Activated CD4-positive, alpha-beta memory T cell treated with anti-CD3 and anti-CD28 coated beads for 36 hours (primary cell): Measurements from ENCODE around the gene HNRNPLL. TPM values are rescaled to one million over a fixed set of nuclear protein-coding genes. Genes with fewer than 3 reads are reported as not detected.

Source experiments
- CTCF ChIA-PET: fragments of 350-600 bp; sonication (Branson Sonifier 250); formaldehyde crosslinking; loops from one replicate; lab custom pipeline; 2021; ENCODE audit warnings: antibody characterized with exemption, inconsistent platforms; lab: Charles Lee
- POLR2A ChIA-PET: fragments of 350-600 bp; sonication (Branson Sonifier 250); formaldehyde crosslinking; loops from one replicate; lab custom pipeline; 2021; ENCODE audit warnings: antibody characterized with exemption; lab: Charles Lee
- DNase-seq: peaks from one replicate; pipeline ENCODE4 v3.0.0-alpha.2; 2020
- H3K27ac Mint-ChIP-seq: one replicate; pipeline ENCODE4 v1.8.0; 2021; ENCODE audit warnings: mixed read lengths
- H3K27me3 Mint-ChIP-seq: one replicate; pipeline ENCODE4 v1.8.0; 2021; ENCODE audit warnings: mixed read lengths
- H3K36me3 Mint-ChIP-seq: one replicate; pipeline ENCODE4 v1.8.0; 2021; ENCODE audit warnings: mixed read lengths
- H3K4me1 Mint-ChIP-seq: one replicate; pipeline ENCODE4 v1.8.0; 2021; ENCODE audit warnings: low read depth, mixed read lengths
- H3K4me3 Mint-ChIP-seq: one replicate; pipeline ENCODE4 v1.8.0; 2021; ENCODE audit warnings: mild to moderate bottlenecking, mixed read lengths
- H3K9me3 Mint-ChIP-seq: one replicate; pipeline ENCODE4 v1.8.0; 2021; ENCODE audit warnings: mixed read lengths
- intact Hi-C: fragments of 100-400 bp; cut with micrococcal nuclease; formaldehyde crosslinking; loops from one replicate; pipeline ENCODE4 v1.15.1; 2023
- total RNA-seq, 2 experiments: library from RNA; stranded (reverse); gene quantifications; one replicate each; pipeline ENCODE4 v1.2.3, GENCODE V29; 2021

Gene HNRNPLL
- total RNA-seq, 2 experiments from 2014 or later, result 106 to 108 TPM

GRCh38 chr2:38528008-38528442 is 74.7 kb downstream of the HNRNPLL start:
- peak overlapping the region; percentile 45 for H3K4me3 Mint-ChIP-seq
- no peaks in the 10 kb centered on the region for H3K36me3 Mint-ChIP-seq
- no peaks in the 10 kb centered on the region for H3K9me3 Mint-ChIP-seq
- ChIA-PET POLR2A (no interaction called here), CTCF (interaction anchor here (0.6 to 1.6 kb wide), 3 partner anchors 20 to 214 kb away, joined by 3 to 5 read pairs (median 4); no protein-coding TSS in a partner anchor)
- DNase-seq, result peak; percentile 81
- intact Hi-C loops, result no loop called here
- H3K27ac Mint-ChIP-seq, result no peak overlapping the region
- H3K4me1 Mint-ChIP-seq, result peaks cover 6% of the 10 kb centered on the region
- peaks cover 26% of the 10 kb centered on the region for H3K27me3 Mint-ChIP-seq

GRCh38 chr2:38527338-38528007 is 75.3 kb downstream of the HNRNPLL start:
- Mint-ChIP-seq H3K36me3 (no peaks in the 10 kb centered on the region), H3K9me3 (no peaks in the 10 kb centered on the region), H3K27ac (no peak overlapping the region), H3K4me1 (peaks cover 5% of the 10 kb centered on the region), H3K4me3 (peak overlapping the region; percentile 45), H3K27me3 (peaks cover 26% of the 10 kb centered on the region)
- ChIA-PET POLR2A (no interaction called here), CTCF (interaction anchor here (0.6 to 1.6 kb wide), 3 partner anchors 20 to 214 kb away, joined by 3 to 5 read pairs (median 4); no protein-coding TSS in a partner anchor)
- intact Hi-C loops, result no loop called here
- no peak for DNase-seq

GRCh38 chr2:38526195-38526594 is 76.5 kb downstream of the HNRNPLL start:
- H3K4me1 Mint-ChIP-seq, result peaks cover 5% of the 10 kb centered on the region
- H3K36me3 Mint-ChIP-seq, result no peaks in the 10 kb centered on the region
- intact Hi-C loops, result no loop called here
- ChIA-PET CTCF (no interaction called here), POLR2A (no interaction called here)
- H3K4me3 Mint-ChIP-seq, result no peak overlapping the region
- H3K27me3 Mint-ChIP-seq, result peaks cover 26% of the 10 kb centered on the region
- no peak overlapping the region for H3K27ac Mint-ChIP-seq
- no peaks in the 10 kb centered on the region for H3K9me3 Mint-ChIP-seq
- no peak for DNase-seq

GRCh38 chr2:38524580-38524979 is 78.1 kb downstream of the HNRNPLL start:
- peaks cover 5% of the 10 kb centered on the region for H3K4me1 Mint-ChIP-seq
- POLR2A ChIA-PET, result no interaction called here
- H3K4me3 Mint-ChIP-seq, result no peak overlapping the region
- no peaks in the 10 kb centered on the region for H3K36me3 Mint-ChIP-seq
- H3K27ac Mint-ChIP-seq, result no peak overlapping the region
- CTCF ChIA-PET, result interaction anchor here (0.7 to 1.6 kb wide), 3 partner anchors 11 to 208 kb away, joined by 3 to 7 read pairs (median 3); no protein-coding TSS in a partner anchor
- H3K27me3 Mint-ChIP-seq, result peaks cover 26% of the 10 kb centered on the region
- no peak for DNase-seq
- no peaks in the 10 kb centered on the region for H3K9me3 Mint-ChIP-seq
- intact Hi-C loops, result no loop called here

- no peaks in the 10 kb centered on the region for H3K9me3 Mint-ChIP-seq
- peaks cover 20% of the 10 kb centered on the region for H3K27me3 Mint-ChIP-seq
- no peak for DNase-seq
- H3K4me3 Mint-ChIP-seq, result no peak overlapping the region
- peaks cover 5% of the 10 kb centered on the region for H3K4me1 Mint-ChIP-seq
- no peaks in the 10 kb centered on the region for H3K36me3 Mint-ChIP-seq
- H3K27ac Mint-ChIP-seq, result no peak overlapping the region
- CTCF ChIA-PET, result interaction anchor here (0.7 to 1.6 kb wide), 3 partner anchors 12 to 208 kb away, joined by 3 to 7 read pairs (median 3); no protein-coding TSS in a partner anchor
- intact Hi-C loops, result no loop called here
- POLR2A ChIA-PET, result no interaction called here
Measured at GRCh38 chr2:38523728-38524437, 78.8 kb downstream of the HNRNPLL start.

- no peak for DNase-seq
- no peaks in the 10 kb centered on the region for H3K36me3 Mint-ChIP-seq
- H3K4me1 Mint-ChIP-seq, result no peaks in the 10 kb centered on the region
- H3K4me3 Mint-ChIP-seq, result no peak overlapping the region
- intact Hi-C loops, result no loop called here
- H3K9me3 Mint-ChIP-seq, result no peaks in the 10 kb centered on the region
- H3K27me3 Mint-ChIP-seq, result peaks cover 14% of the 10 kb centered on the region
- ChIA-PET POLR2A (interaction anchor here (0.6 kb wide), 1 partner anchor 237 kb away, joined by 3 read pairs; no protein-coding TSS in a partner anchor), CTCF (no interaction called here)
- no peak overlapping the region for H3K27ac Mint-ChIP-seq
Measured at GRCh38 chr2:38522754-38523349, 79.9 kb downstream of the HNRNPLL start.

GRCh38 chr2:38521835-38522234 is 80.9 kb downstream of the HNRNPLL start:
- ChIA-PET CTCF (interaction anchor here (0.6 to 1.4 kb wide), 2 partner anchors 13 to 15 kb away, joined by 4 to 9 read pairs; no protein-coding TSS in a partner anchor), POLR2A (no interaction called here)
- H3K4me1 Mint-ChIP-seq, result no peaks in the 10 kb centered on the region
- peaks cover 12% of the 10 kb centered on the region for H3K27me3 Mint-ChIP-seq
- H3K27ac Mint-ChIP-seq, result no peak overlapping the region
- H3K4me3 Mint-ChIP-seq, result no peak overlapping the region
- DNase-seq, result no peak
- no peaks in the 10 kb centered on the region for H3K9me3 Mint-ChIP-seq
- intact Hi-C loops, result no loop called here
- no peaks in the 10 kb centered on the region for H3K36me3 Mint-ChIP-seq

GRCh38 chr2:38517284-38517683 is 85.4 kb downstream of the HNRNPLL start:
- DNase-seq, result no peak
- H3K4me1 Mint-ChIP-seq, result no peaks in the 10 kb centered on the region
- POLR2A ChIA-PET, result no interaction called here
- intact Hi-C loops, result no loop called here
- no peaks in the 10 kb centered on the region for H3K9me3 Mint-ChIP-seq
- no peaks in the 10 kb centered on the region for H3K36me3 Mint-ChIP-seq
- H3K27me3 Mint-ChIP-seq, result no peaks in the 10 kb centered on the region
- H3K4me3 Mint-ChIP-seq, result no peak overlapping the region
- no peak overlapping the region for H3K27ac Mint-ChIP-seq
- CTCF ChIA-PET, result interaction anchor here (2.7 kb wide), 1 partner anchor 9 kb away, joined by 14 read pairs; no protein-coding TSS in a partner anchor

- Mint-ChIP-seq H3K27me3 (no peaks in the 10 kb centered on the region), H3K9me3 (no peaks in the 10 kb centered on the region), H3K27ac (no peak overlapping the region), H3K4me1 (no peaks in the 10 kb centered on the region), H3K36me3 (no peaks in the 10 kb centered on the region), H3K4me3 (no peak overlapping the region)
- POLR2A ChIA-PET, result no interaction called here
- CTCF ChIA-PET, result no interaction called here
- intact Hi-C loops, result no loop called here
- DNase-seq, result no peak
Measured at GRCh38 chr2:38516526-38516925, 86.2 kb downstream of the HNRNPLL start.

GRCh38 chr2:38516122-38516521 is 86.6 kb downstream of the HNRNPLL start:
- no peaks in the 10 kb centered on the region for H3K36me3 Mint-ChIP-seq

GRCh38 chr2:38515155-38516074 is 87.3 kb downstream of the HNRNPLL start:
- no peaks in the 10 kb centered on the region for H3K4me1 Mint-ChIP-seq
- DNase-seq, result no peak
- CTCF ChIA-PET, result interaction anchor here (7.7 kb wide), 1 partner anchor 199 kb away, joined by 247 read pairs; no protein-coding TSS in a partner anchor
- H3K9me3 Mint-ChIP-seq, result no peaks in the 10 kb centered on the region
- no peaks in the 10 kb centered on the region for H3K27me3 Mint-ChIP-seq
- POLR2A ChIA-PET, result no interaction called here
- no peaks in the 10 kb centered on the region for H3K36me3 Mint-ChIP-seq
- no peak overlapping the region for H3K4me3 Mint-ChIP-seq
- H3K27ac Mint-ChIP-seq, result no peak overlapping the region
- intact Hi-C loops, result no loop called here

More at GRCh38 chr2:38516122-38516521, 86.6 kb downstream of the HNRNPLL start:
- no peaks in the 10 kb centered on the region for H3K9me3 Mint-ChIP-seq
- H3K4me3 Mint-ChIP-seq, result no peak overlapping the region
- intact Hi-C loops, result no loop called here
- no peak overlapping the region for H3K27ac Mint-ChIP-seq
- DNase-seq, result no peak
- H3K27me3 Mint-ChIP-seq, result no peaks in the 10 kb centered on the region
- no peaks in the 10 kb centered on the region for H3K4me1 Mint-ChIP-seq
- ChIA-PET POLR2A (no interaction called here), CTCF (no interaction called here)
